Measurements from ENCODE around the gene MORC3.
"Not testable (repeated sequence)": the region's sequence is repeated elsewhere in the genome, so short reads cannot be mapped to it uniquely, and the experiment has no call there.

MORC3 gene, protein sequence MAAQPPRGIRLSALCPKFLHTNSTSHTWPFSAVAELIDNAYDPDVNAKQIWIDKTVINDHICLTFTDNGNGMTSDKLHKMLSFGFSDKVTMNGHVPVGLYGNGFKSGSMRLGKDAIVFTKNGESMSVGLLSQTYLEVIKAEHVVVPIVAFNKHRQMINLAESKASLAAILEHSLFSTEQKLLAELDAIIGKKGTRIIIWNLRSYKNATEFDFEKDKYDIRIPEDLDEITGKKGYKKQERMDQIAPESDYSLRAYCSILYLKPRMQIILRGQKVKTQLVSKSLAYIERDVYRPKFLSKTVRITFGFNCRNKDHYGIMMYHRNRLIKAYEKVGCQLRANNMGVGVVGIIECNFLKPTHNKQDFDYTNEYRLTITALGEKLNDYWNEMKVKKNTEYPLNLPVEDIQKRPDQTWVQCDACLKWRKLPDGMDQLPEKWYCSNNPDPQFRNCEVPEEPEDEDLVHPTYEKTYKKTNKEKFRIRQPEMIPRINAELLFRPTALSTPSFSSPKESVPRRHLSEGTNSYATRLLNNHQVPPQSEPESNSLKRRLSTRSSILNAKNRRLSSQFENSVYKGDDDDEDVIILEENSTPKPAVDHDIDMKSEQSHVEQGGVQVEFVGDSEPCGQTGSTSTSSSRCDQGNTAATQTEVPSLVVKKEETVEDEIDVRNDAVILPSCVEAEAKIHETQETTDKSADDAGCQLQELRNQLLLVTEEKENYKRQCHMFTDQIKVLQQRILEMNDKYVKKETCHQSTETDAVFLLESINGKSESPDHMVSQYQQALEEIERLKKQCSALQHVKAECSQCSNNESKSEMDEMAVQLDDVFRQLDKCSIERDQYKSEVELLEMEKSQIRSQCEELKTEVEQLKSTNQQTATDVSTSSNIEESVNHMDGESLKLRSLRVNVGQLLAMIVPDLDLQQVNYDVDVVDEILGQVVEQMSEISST
- 130 to 261 reads per million in 2 experiments for total RNA-seq

DNA sequence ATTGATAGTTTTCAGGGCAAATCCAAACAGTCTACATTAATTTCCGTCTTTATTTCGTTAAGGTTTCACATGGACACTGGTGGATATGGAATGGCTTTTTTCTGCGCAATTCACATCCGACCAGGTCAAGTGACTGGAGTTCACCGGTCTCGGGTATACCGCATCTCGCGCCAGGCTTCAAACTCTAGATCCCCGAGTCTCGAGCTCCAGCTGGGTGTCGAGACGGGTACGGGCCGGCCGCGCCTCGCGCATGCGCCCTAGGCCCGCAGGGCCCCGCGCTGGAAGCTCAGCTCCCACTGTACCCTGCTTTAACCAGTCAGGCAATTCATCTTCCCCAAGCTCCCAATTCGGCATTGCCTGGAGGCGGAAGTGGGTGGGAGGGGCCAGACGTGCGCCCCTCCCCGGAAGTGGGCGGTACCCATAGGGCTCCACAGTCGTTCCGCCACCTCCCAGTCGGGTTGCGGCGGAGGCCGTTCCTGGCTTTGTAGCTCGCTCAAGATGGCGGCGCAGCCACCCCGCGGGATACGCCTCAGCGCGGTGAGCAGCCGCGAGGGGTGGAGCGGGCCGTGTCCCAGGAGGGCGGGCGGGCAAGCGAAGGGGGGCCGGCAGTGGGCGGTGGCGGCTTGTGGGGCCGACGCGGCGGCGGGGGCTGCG, at the start of gene MORC3:
MORC3 (plus strand) TSS at position 431 of the 654 bp plus-strand sequence; CDS start at position 499, 68 bp downstream.
- peak; percentile 97 for DNase-seq (ENCODE audit: low read depth)

GRCh38 chr21:36270786-36271695, 49.0 kb upstream of the MORC3 start:
- DNase-seq (ENCODE audit: low read depth), result not testable (repeated sequence)

GRCh38 chr21:36274128-36274527, 45.9 kb upstream of the MORC3 start:
- no peak for DNase-seq (ENCODE audit: low read depth)

GRCh38 chr21:36282568-36283230, 37.3 kb upstream of the MORC3 start:
- no peak for DNase-seq (ENCODE audit: low read depth)

GRCh38 chr21:36283231-36283622, 36.8 kb upstream of the MORC3 start:
- not testable (repeated sequence) for DNase-seq (ENCODE audit: low read depth)

DNA sequence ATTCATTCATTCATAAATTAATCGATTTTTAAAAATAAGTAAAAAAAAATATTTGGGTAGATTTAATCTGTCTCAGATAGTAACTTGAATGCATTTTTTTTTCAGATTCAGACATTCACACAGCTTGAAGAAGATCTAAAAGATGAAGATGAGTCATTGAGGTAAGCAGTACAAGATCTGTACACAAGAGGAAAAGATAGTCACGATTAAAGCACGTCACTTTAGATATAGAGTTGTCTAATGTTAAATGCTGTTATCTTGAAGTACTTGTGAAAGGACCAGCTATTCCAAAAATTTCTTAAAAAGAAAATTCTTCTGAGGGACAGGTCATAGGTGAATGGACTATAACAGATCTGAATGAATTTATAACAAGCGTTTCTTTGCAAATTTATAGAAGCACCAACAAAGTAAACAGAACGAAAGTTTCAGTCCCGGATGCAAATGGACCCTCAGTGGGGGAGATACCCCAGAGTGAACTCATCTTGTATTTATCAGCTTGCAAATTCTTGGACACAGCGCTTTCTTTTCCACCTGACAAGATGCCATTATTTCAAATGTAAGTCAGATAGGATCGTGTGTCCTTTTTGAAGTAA, 31.2 kb upstream of the MORC3 start:
- DNase-seq (ENCODE audit: low read depth), result no peak

- no peak for DNase-seq (ENCODE audit: low read depth)
These were observed 28.5 kb upstream of the MORC3 start for GRCh38 chr21:36291509-36291908.

- DNase-seq (ENCODE audit: low read depth), result no peak
These were observed 22.5 kb upstream of the MORC3 start for GRCh38 chr21:36297406-36297937.

DNA sequence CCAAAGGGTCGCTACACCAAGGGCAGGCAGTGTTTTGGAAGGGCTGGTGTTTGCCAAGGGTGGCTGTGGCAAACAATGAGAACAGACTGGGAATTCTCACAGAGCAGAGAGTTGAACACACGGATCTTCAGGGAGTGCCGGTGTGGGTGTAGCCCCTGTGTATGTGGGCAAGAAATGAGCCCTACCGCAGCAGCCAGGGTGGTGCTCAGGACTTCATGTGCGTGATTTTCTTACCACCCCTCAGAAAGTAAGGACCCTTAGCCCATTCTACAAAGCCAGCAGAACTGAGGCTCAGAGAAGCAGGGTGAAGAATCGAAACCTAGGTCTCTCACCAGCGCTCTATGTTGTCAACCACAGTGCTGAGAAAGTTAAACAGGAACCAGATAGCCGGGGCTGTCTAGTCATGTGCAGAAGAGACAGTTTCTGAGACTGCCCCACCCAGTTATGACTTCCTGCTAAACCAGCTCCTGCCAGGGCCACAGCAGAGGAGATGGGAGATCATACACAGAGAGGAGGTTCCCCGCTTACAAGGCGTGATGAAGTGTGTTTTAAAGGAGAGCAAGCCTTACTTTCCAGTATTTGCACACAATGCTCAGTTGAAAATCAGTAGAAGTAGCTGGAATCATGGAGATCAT, 21.9 kb upstream of the MORC3 start:
- DNase-seq (ENCODE audit: low read depth), result peak; percentile 67

DNA sequence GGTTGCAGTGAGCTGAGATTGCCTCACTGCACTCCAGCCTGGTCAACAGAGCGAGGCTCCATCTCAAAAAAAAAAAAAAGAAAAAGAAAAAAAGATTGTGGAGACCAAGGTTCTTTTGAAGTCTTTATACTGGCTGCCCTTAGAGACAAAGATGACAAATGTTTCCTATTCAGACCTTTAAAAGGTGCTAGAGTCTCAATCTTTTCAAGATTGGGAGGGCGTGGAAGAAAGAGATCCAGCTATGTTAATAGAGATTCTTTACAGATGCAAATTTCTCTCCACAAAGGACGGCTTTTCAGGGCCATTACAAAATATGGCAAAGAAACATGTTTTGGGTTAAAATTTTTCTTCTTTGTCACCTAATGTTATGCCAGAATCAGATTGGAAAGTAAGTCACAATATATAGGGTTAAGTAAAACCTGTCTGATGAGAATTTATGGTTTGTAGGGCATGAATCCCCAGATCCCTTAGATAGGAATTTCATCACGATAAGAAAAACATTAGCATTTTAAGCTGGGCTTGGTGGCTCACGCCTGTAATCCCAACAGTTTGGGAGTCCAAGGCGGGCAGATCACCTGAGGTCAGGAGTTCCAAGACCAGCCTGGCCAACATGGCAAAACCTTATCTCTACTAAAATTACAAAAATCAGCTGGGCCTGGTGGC, 13.0 kb upstream of the MORC3 start:
- no peak for DNase-seq (ENCODE audit: low read depth)

DNA sequence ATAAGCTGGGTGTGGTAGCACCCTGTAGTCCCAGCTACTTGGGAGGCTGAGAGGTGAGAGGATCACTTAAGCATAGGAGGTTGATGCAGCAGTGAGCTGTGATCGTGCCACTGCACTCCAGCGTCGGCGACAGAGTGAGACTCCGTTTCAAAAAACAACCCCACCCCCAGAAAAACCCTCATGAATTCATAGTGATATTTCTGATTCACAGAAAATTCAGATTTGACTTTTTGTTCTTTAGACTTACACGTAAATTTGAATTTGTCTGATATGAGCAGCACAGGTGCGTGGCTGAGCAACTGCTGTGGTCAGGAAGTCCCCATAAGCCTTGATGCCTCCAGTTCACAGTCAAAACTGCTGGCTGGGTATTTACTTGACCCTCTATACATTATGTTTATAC, 10.0 kb upstream of the MORC3 start:
- DNase-seq (ENCODE audit: low read depth), result no peak

- DNase-seq (ENCODE audit: low read depth), result not testable (repeated sequence)
These were observed 6.6 kb upstream of the MORC3 start for GRCh38 chr21:36313446-36313845.

GRCh38 chr21:36316045-36316444, 4.0 kb upstream of the MORC3 start:
- not testable (repeated sequence) for DNase-seq (ENCODE audit: low read depth)

DNA sequence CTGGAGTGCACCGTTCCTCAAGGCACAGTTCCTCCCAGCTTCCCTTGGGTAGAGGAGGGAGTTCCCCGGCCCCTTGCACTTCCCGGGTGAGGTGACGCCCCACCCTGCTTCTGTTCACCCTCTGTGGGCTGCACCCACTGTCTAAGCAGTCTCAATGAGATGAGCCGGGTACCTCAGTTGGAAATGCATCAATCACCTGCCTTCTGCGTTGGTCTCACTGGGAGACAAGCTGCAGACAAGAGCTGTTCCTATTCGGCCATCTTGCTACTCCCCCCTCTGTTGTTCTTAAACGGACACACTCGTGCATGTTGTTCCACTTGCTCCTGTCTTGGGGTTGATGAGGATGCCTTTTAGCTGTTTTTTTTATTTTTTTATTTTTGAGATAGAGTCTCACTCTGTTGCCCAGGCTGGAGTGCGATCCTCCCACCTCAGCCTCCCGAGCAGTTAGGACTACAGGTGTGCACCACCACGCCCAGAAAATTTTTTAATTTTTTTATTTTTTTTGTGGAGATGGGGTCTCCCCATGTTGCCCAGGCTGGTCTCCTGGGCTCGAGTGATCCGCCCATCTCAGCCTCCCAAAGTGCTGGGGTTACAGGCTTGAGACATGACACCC, 3.0 kb upstream of the MORC3 start:
- no peak for DNase-seq (ENCODE audit: low read depth)

DNA sequence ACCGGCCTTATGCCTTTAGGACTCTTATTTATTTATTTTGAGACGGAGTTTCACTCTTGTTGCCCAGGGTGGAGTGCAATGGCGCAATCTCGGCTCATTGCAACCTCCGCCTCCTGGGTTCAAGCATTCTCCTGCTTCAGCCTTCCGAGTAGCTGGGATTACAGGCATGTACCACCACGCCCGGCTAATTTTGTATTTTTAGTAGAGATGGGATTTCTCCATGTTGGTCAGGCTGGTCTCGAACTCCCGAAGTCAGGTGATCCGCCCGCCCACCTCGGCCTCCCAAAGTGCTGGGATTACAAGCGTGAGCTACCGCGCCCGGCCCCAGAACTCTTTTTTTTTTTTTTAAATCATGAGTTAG, 611 bp upstream of the MORC3 start:
- not testable (repeated sequence) for DNase-seq (ENCODE audit: low read depth)

- DNase-seq (ENCODE audit: low read depth), result no peak
These were observed 676 bp downstream of the MORC3 start for GRCh38 chr21:36320421-36321324.

DNA sequence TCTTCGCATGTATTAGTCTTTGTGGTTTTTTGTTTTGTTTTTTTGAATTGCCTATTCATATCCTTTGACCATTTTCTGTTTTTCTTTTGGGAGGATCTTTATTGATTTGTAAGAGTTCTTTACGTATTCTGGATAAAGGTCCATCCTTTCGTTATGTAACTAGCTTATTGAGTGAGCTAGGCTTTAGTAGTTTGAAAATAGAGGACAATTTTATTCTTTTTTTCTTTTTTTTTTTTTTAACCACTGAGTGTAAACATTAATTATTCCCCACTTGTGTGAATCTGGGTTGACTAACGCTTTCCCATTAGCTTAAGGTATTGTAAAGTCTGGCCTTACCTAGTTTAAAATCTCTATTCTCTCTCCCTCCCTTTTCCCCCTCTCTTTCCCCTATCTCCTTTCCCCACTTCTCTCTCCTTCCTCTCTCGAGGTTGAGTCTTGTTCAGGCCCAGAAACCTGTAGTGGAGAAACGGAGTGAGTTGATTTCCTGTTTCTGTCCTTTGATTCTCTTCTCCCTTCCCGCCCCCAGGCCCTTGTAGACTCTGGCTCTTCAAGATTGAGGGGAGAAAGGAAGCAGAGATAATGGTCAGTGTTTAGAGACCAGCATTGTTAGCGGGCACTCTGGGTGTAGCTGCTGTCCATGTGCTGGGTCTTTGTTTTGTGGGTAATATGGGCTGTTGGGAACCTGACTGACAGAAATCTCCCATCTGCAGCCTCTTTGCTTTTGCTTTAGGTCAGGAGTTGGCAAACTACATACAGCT, 1.5 kb downstream of the MORC3 start:
- DNase-seq (ENCODE audit: low read depth), result no peak

Data from T follicular helper cell (primary cell).